Chondrocyte (in vitro differentiated cells): ENCODE measurements around the gene CPNE6. TPM values are rescaled to one million over a fixed set of nuclear protein-coding genes. Genes with fewer than 3 reads are reported as not detected.
"Not testable (repeated sequence)": the region's sequence is repeated elsewhere in the genome, so short reads cannot be mapped to it uniquely, and the experiment has no call there.

Experiments used
- DNase-seq: peaks from one replicate; pipeline ENCODE4 v3.0.0; 2021; ENCODE audit warnings: mixed read lengths, low spot score
- H3K27ac Mint-ChIP-seq: one replicate; pipeline ENCODE4 v1.8.0; 2021; ENCODE audit warnings: mild to moderate bottlenecking, moderate library complexity, mixed read lengths; ENCODE audit not compliant: unreplicated experiment
- H3K27me3 Mint-ChIP-seq: 2 replicates; pipeline ENCODE4 v1.8.0; 2021; ENCODE audit warnings: low read depth, mixed read lengths
- H3K36me3 Mint-ChIP-seq: 2 replicates; pipeline ENCODE4 v1.8.0; 2021; ENCODE audit warnings: low read depth, mixed read lengths
- H3K4me1 Mint-ChIP-seq: 2 replicates; pipeline ENCODE4 v1.8.0; 2021; ENCODE audit warnings: low read depth, mild to moderate bottlenecking, mixed read lengths
- H3K4me3 Mint-ChIP-seq: one replicate; pipeline ENCODE4 v1.8.0; 2021; ENCODE audit warnings: mild to moderate bottlenecking, moderate library complexity, mixed read lengths; ENCODE audit not compliant: unreplicated experiment
- H3K9me3 Mint-ChIP-seq: 2 replicates; pipeline ENCODE4 v1.8.0; 2021; ENCODE audit warnings: low read depth, mixed read lengths
- CTCF ChIP-seq: fragments of 200-600 bp; sonication (generic); IDR thresholded peaks from 2 replicates; pipeline ENCODE4 v1.5.0; 2021; ENCODE audit warnings: antibody characterized with exemption, mild to moderate bottlenecking, moderate library complexity
- long read RNA-seq: library from polyadenylated mRNA; stranded (forward); transcript quantifications from one replicate; pipeline ENCODE4 v2.0.0, GENCODE V29; 2021
- total RNA-seq: library from RNA; stranded (reverse); gene quantifications from 3 replicates; pipeline ENCODE4 v1.2.1, GENCODE V29; 2021

Gene CPNE6
- not detected in 3 replicates for total RNA-seq
- long read RNA-seq, result 0 reads

GRCh38 chr14:24071144-24071697 is at the start of gene CPNE6:
CPNE6 (plus strand) TSS chr14:24071562; CDS start chr14:24072937, 1,375 bp downstream.
- TF ChIP-seq CTCF, result no peak
- Mint-ChIP-seq H3K27me3 (peaks cover 28% of the 10 kb centered on the region), H3K9me3 (no peaks in the 10 kb centered on the region), H3K36me3 (no peaks in the 10 kb centered on the region), H3K4me3 (no peak within 1 kb of the TSS), H3K4me1 (no peaks in the 10 kb centered on the region), H3K27ac (no peak within 1 kb of the TSS)
- peak; percentile 62 for DNase-seq

GRCh38 chr14:24024939-24025418 is 46.4 kb upstream of the CPNE6 start:
- Mint-ChIP-seq H3K27me3 (peaks cover 24% of the 10 kb centered on the region), H3K36me3 (peaks cover 14% of the 10 kb centered on the region), H3K9me3 (peaks cover 33% of the 10 kb centered on the region)
- H3K27ac Mint-ChIP-seq, H3K4me3 Mint-ChIP-seq, H3K4me1 Mint-ChIP-seq, DNase-seq: not testable (repeated sequence)

- H3K4me3 Mint-ChIP-seq, H3K27ac Mint-ChIP-seq, DNase-seq, H3K4me1 Mint-ChIP-seq: not testable (repeated sequence)
- Mint-ChIP-seq H3K9me3 (peaks cover 47% of the 10 kb centered on the region), H3K36me3 (peaks cover 11% of the 10 kb centered on the region), H3K27me3 (peaks cover 14% of the 10 kb centered on the region)
Observed at GRCh38 chr14:24029687-24030086, 41.7 kb upstream of the CPNE6 start.

GRCh38 chr14:24031331-24031730 is 40.0 kb upstream of the CPNE6 start:
- not testable (repeated sequence) for H3K4me3 Mint-ChIP-seq, H3K4me1 Mint-ChIP-seq, DNase-seq, H3K27ac Mint-ChIP-seq, H3K36me3 Mint-ChIP-seq
- Mint-ChIP-seq H3K9me3 (peaks cover 39% of the 10 kb centered on the region), H3K27me3 (peaks cover 11% of the 10 kb centered on the region)

- H3K27ac Mint-ChIP-seq, result no peak overlapping the region
- peaks cover 30% of the 10 kb centered on the region for H3K9me3 Mint-ChIP-seq
- H3K27me3 Mint-ChIP-seq, result peaks cover 5% of the 10 kb centered on the region
- DNase-seq, result no peak
- no peak overlapping the region for H3K4me3 Mint-ChIP-seq
- no peak for TF ChIP-seq CTCF
- peaks cover 3% of the 10 kb centered on the region for H3K36me3 Mint-ChIP-seq
- peaks cover 6% of the 10 kb centered on the region for H3K4me1 Mint-ChIP-seq
Observed at GRCh38 chr14:24032727-24033418, 38.5 kb upstream of the CPNE6 start.

- not testable (repeated sequence) for DNase-seq, H3K27me3 Mint-ChIP-seq, H3K4me1 Mint-ChIP-seq, H3K36me3 Mint-ChIP-seq
- peak overlapping the region; percentile 88 for H3K4me3 Mint-ChIP-seq
- H3K27ac Mint-ChIP-seq, result peak overlapping the region; percentile 27
- H3K9me3 Mint-ChIP-seq, result peaks cover 23% of the 10 kb centered on the region
Observed at GRCh38 chr14:24035769-24036168, 35.6 kb upstream of the CPNE6 start.

- H3K36me3 Mint-ChIP-seq, result no peaks in the 10 kb centered on the region
- peaks cover 6% of the 10 kb centered on the region for H3K4me1 Mint-ChIP-seq
- TF ChIP-seq CTCF, result peak; percentile 91
- peak; percentile 91 for DNase-seq
- no peaks in the 10 kb centered on the region for H3K27me3 Mint-ChIP-seq
- peaks cover 17% of the 10 kb centered on the region for H3K9me3 Mint-ChIP-seq
- peak overlapping the region; percentile 88 for H3K4me3 Mint-ChIP-seq
- H3K27ac Mint-ChIP-seq, result peak overlapping the region; percentile 87
Observed at GRCh38 chr14:24036169-24036962, 35.0 kb upstream of the CPNE6 start.
